HUES6 (cell line): ENCODE data around the gene CPZ.

Source experiments
- H3K27ac ChIP-seq: 2 replicates; pipeline ENCODE4 v1.7.0; 2013; ENCODE audit warnings: low read depth, mild to moderate bottlenecking, low read length, inconsistent platforms
- H3K27me3 ChIP-seq: 2 replicates; pipeline ENCODE4 v1.6.1; 2013; ENCODE audit warnings: low read length; ENCODE audit not compliant: control insufficient read depth, insufficient read depth
- H3K36me3 ChIP-seq: 2 replicates; pipeline ENCODE4 v1.6.1; 2013; ENCODE audit warnings: low read length; ENCODE audit not compliant: control insufficient read depth, insufficient read depth
- H3K4me1 ChIP-seq: 2 replicates; pipeline ENCODE4 v1.6.1; 2013; ENCODE audit warnings: low read length; ENCODE audit not compliant: control insufficient read depth, insufficient read depth
- H3K4me3 ChIP-seq: 2 replicates; pipeline ENCODE4 v1.5.1; 2013; ENCODE audit warnings: low read depth, low read length
- H3K9ac ChIP-seq: one replicate; pipeline ENCODE4 v1.6.1; 2013; ENCODE audit warnings: mild to moderate bottlenecking, low read length
- H3K9me3 ChIP-seq: 2 replicates; pipeline ENCODE4 v1.6.1; 2013; ENCODE audit warnings: low read depth, low read length; ENCODE audit not compliant: control insufficient read depth, insufficient read depth

The CPZ gene

GRCh38 chr4:8589823-8590545 is 2.6 kb upstream of the CPZ start:
- H3K9ac ChIP-seq: no peak overlapping the region
- no peak overlapping the region for H3K4me3 ChIP-seq
- no peak overlapping the region for H3K27ac ChIP-seq
- no peaks in the 10 kb centered on the region for H3K9me3 ChIP-seq
- H3K27me3 ChIP-seq: peaks cover 82% of the 10 kb centered on the region
- peaks cover 30% of the 10 kb centered on the region for H3K4me1 ChIP-seq
- no peaks in the 10 kb centered on the region for H3K36me3 ChIP-seq

GRCh38 chr4:8590546-8590880 is 2.1 kb upstream of the CPZ start:
- Histone ChIP-seq H3K27me3 (peaks cover 77% of the 10 kb centered on the region), H3K4me3 (no peak overlapping the region), H3K9ac (no peak overlapping the region)

GRCh38 chr4:8591114-8591513 is 1.5 kb upstream of the CPZ start:
- H3K9ac ChIP-seq: no peak overlapping the region
- peaks cover 30% of the 10 kb centered on the region for H3K4me1 ChIP-seq
- no peak overlapping the region for H3K27ac ChIP-seq
- H3K27me3 ChIP-seq: peaks cover 71% of the 10 kb centered on the region
- no peak overlapping the region for H3K4me3 ChIP-seq
- no peaks in the 10 kb centered on the region for H3K9me3 ChIP-seq
- H3K36me3 ChIP-seq: no peaks in the 10 kb centered on the region

More at GRCh38 chr4:8590546-8590880, 2.1 kb upstream of the CPZ start:
- no peak overlapping the region for H3K27ac ChIP-seq
- H3K4me1 ChIP-seq: peaks cover 30% of the 10 kb centered on the region
- H3K36me3 ChIP-seq: no peaks in the 10 kb centered on the region
- H3K9me3 ChIP-seq: no peaks in the 10 kb centered on the region

GRCh38 chr4:8591626-8592365 is 769 bp upstream of the CPZ start:
- no peaks in the 10 kb centered on the region for H3K9me3 ChIP-seq
- peak overlapping the region; percentile 79; the same call in 1 of the 2 replicates for H3K4me3 ChIP-seq
- no peak overlapping the region for H3K27ac ChIP-seq
- no peaks in the 10 kb centered on the region for H3K36me3 ChIP-seq
- peaks cover 29% of the 10 kb centered on the region for H3K4me1 ChIP-seq
- H3K27me3 ChIP-seq: peaks cover 64% of the 10 kb centered on the region
- no peak overlapping the region for H3K9ac ChIP-seq

- Histone ChIP-seq H3K36me3 (no peaks in the 10 kb centered on the region), H3K27ac (no peak overlapping the region), H3K9me3 (no peaks in the 10 kb centered on the region), H3K4me1 (peaks cover 28% of the 10 kb centered on the region), H3K27me3 (peaks cover 48% of the 10 kb centered on the region), H3K4me3 (peak overlapping the region; percentile 79), H3K9ac (peak overlapping the region; percentile 71)
Observed at GRCh38 chr4:8593264-8594096, 915 bp downstream of the CPZ start.

GRCh38 chr4:8594097-8595038 is 1.8 kb downstream of the CPZ start:
- H3K4me1 ChIP-seq: peaks cover 28% of the 10 kb centered on the region
- H3K9ac ChIP-seq: no peak overlapping the region
- H3K4me3 ChIP-seq: peak overlapping the region; percentile 79
- peaks cover 44% of the 10 kb centered on the region for H3K27me3 ChIP-seq
- no peaks in the 10 kb centered on the region for H3K9me3 ChIP-seq
- H3K27ac ChIP-seq: no peak overlapping the region
- no peaks in the 10 kb centered on the region for H3K36me3 ChIP-seq

GRCh38 chr4:8595237-8596087 is 2.9 kb downstream of the CPZ start:
- Histone ChIP-seq H3K27ac (no peak overlapping the region), H3K4me3 (no peak overlapping the region), H3K9me3 (no peaks in the 10 kb centered on the region), H3K36me3 (peaks cover 4% of the 10 kb centered on the region; the same call in 1 of the 2 replicates), H3K4me1 (peaks cover 25% of the 10 kb centered on the region), H3K9ac (no peak overlapping the region), H3K27me3 (peaks cover 38% of the 10 kb centered on the region)

- peaks cover 19% of the 10 kb centered on the region for H3K4me1 ChIP-seq
- H3K9me3 ChIP-seq: no peaks in the 10 kb centered on the region
- H3K27me3 ChIP-seq: peaks cover 24% of the 10 kb centered on the region
- H3K4me3 ChIP-seq: no peak overlapping the region
- no peak overlapping the region for H3K9ac ChIP-seq
- no peak overlapping the region for H3K27ac ChIP-seq
- peaks cover 16% of the 10 kb centered on the region; the same call in 1 of the 2 replicates for H3K36me3 ChIP-seq
Observed at GRCh38 chr4:8596891-8597290, 4.3 kb downstream of the CPZ start.

GRCh38 chr4:8597319-8597718 is 4.8 kb downstream of the CPZ start:
- peaks cover 20% of the 10 kb centered on the region; the same call in 1 of the 2 replicates for H3K36me3 ChIP-seq
- no peak overlapping the region for H3K9ac ChIP-seq
- peaks cover 20% of the 10 kb centered on the region for H3K27me3 ChIP-seq
- no peak overlapping the region for H3K4me3 ChIP-seq
- no peak overlapping the region for H3K27ac ChIP-seq
- no peaks in the 10 kb centered on the region for H3K9me3 ChIP-seq
- H3K4me1 ChIP-seq: peaks cover 15% of the 10 kb centered on the region
